GM23338 (cell line): ENCODE measurements around the gene SLC25A47. TPM values are rescaled to one million over a fixed set of nuclear protein-coding genes. Genes with fewer than 3 reads are reported as not detected.

ENCODE experiments used
- ATAC-seq: fragments of 200-7000 bp; cut with Tn5 transposase; 3 replicates; pipeline ENCODE4 v1.9.1; 2020
- DNase-seq: peaks from one replicate; pipeline ENCODE4 v3.0.0-alpha.2; 2015; ENCODE audit warnings: low spot score
- H2AFZ ChIP-seq: fragments of 200-600 bp; sonication (generic); 2 replicates; pipeline ENCODE4 v1.8.0; 2016; ENCODE audit warnings: antibody characterized with exemption, mild to moderate bottlenecking, moderate library complexity
- H3F3A ChIP-seq: fragments of 200-600 bp; sonication (generic); replicated peaks from 2 replicates; pipeline ENCODE4 v1.8.0; 2017; ENCODE audit warnings: antibody characterized with exemption, mixed run types, low read depth
- H3K27ac ChIP-seq: fragments of 200-600 bp; sonication (generic); 2 replicates; pipeline ENCODE4 v1.6.1; 2016; ENCODE audit warnings: low read depth
- H3K27me3 ChIP-seq: fragments of 200-600 bp; sonication (generic); 2 replicates; pipeline ENCODE4 v1.8.0; 2016; ENCODE audit warnings: mild to moderate bottlenecking, mixed run types, moderate library complexity; ENCODE audit not compliant: insufficient read depth
- H3K36me3 ChIP-seq: fragments of 200-600 bp; sonication (generic); 2 replicates; pipeline ENCODE4 v1.8.0; 2016; ENCODE audit warnings: mild to moderate bottlenecking; ENCODE audit not compliant: insufficient read depth
- H3K4me1 ChIP-seq: fragments of 200-600 bp; sonication (generic); 2 replicates; pipeline ENCODE4 v1.8.0; 2016; ENCODE audit warnings: mild to moderate bottlenecking, moderate library complexity; ENCODE audit not compliant: insufficient read depth
- H3K4me2 ChIP-seq: fragments of 200-600 bp; sonication (generic); 2 replicates; pipeline ENCODE4 v1.7.1; 2017; ENCODE audit warnings: mixed run types
- H3K4me3 ChIP-seq: fragments of 200-600 bp; sonication (generic); 2 replicates; pipeline ENCODE4 v1.6.1; 2016; ENCODE audit warnings: mixed run types
- H3K79me2 ChIP-seq: fragments of 200-600 bp; sonication (generic); replicated peaks from 2 replicates; pipeline ENCODE4 v1.8.0; 2017; ENCODE audit warnings: mild to moderate bottlenecking; ENCODE audit not compliant: insufficient read depth
- H3K9me2 ChIP-seq: fragments of 200-600 bp; sonication (generic); 2 replicates; pipeline ENCODE4 v1.8.0; 2017; ENCODE audit not compliant: insufficient read depth
- H4K20me1 ChIP-seq: fragments of 200-600 bp; sonication (generic); replicated peaks from 2 replicates; pipeline ENCODE4 v1.8.0; 2017; ENCODE audit warnings: mild to moderate bottlenecking; ENCODE audit not compliant: insufficient read depth
- H3K27ac Mint-ChIP-seq: 2 replicates; pipeline ENCODE4 v1.8.0; 2020; ENCODE audit warnings: inconsistent platforms, mild to moderate bottlenecking, moderate library complexity, mixed read lengths
- H3K27me3 Mint-ChIP-seq: 3 replicates; pipeline ENCODE4 v1.8.0; 2022; ENCODE audit warnings: low read depth, mild to moderate bottlenecking, moderate library complexity, mixed read lengths, inconsistent platforms; ENCODE audit not compliant: insufficient read depth, poor library complexity
- H3K36me3 Mint-ChIP-seq: 3 replicates; pipeline ENCODE4 v1.8.0; 2021; ENCODE audit warnings: low read depth, mild to moderate bottlenecking, inconsistent platforms, moderate library complexity, mixed read lengths
- H3K4me1 Mint-ChIP-seq: 3 replicates; pipeline ENCODE4 v1.8.0; 2020; ENCODE audit warnings: mild to moderate bottlenecking, inconsistent platforms, mixed read lengths
- H3K4me3 Mint-ChIP-seq: 3 replicates; pipeline ENCODE4 v1.8.0; 2021; ENCODE audit warnings: moderate library complexity, mild to moderate bottlenecking, inconsistent platforms, mixed read lengths
- H3K9me3 Mint-ChIP-seq: 3 replicates; pipeline ENCODE4 v1.8.0; 2020; ENCODE audit warnings: moderate library complexity, mild to moderate bottlenecking, inconsistent platforms, mixed read lengths
- CREB1 ChIP-seq: fragments of 250-450 bp; sonication (Bioruptor Pico); IDR thresholded peaks from 2 replicates; pipeline ENCODE4 v1.5.0; 2020; ENCODE audit warnings: low read depth, mild to moderate bottlenecking, moderate library complexity
- EZH2 ChIP-seq: fragments of 200-600 bp; sonication (generic); IDR thresholded peaks from one replicate; pipeline ENCODE4 v1.8.0; 2017; ENCODE audit warnings: antibody characterized with exemption, mild to moderate bottlenecking, low read depth; ENCODE audit not compliant: unreplicated experiment
- NANOG ChIP-seq: IDR thresholded peaks from 2 replicates; pipeline ENCODE4 v1.6.1; 2016; ENCODE audit warnings: antibody characterized with exemption, borderline replicate concordance
- POLR2AphosphoS5 ChIP-seq: IDR thresholded peaks from 2 replicates; pipeline ENCODE4 v1.6.1; 2016; ENCODE audit warnings: antibody characterized with exemption, low read depth
- STAT1 ChIP-seq: IDR thresholded peaks from one replicate; pipeline ENCODE4 v1.6.1; 2016; ENCODE audit warnings: antibody characterized with exemption; ENCODE audit not compliant: unreplicated experiment
- microRNA counts: library from miRNA; unstranded; fragments of <30 nt; microRNA quantifications from one replicate; lab custom pipeline; 2017
- microRNA-seq: library from miRNA; unstranded; fragments of <30 nt; microRNA quantifications from one replicate; pipeline ENCODE4, GENCODE V29; 2017
- polyA plus RNA-seq: library from polyadenylated mRNA; unstranded; fragments of >200 nt; fragmentation: Nextera tagmentation; extraction: Ambion mirVana; gene quantifications from 2 replicates; pipeline ENCODE4 v1.2.1, GENCODE V29; 2016
- small RNA-seq: library from RNA; depleted of rRNA; stranded (forward); fragments of <200 nt; gene quantifications from one replicate; pipeline ENCODE3, GENCODE V24; 2014; ENCODE audit warnings: low replicate concordance
- total RNA-seq: library from RNA; depleted of rRNA; stranded (reverse); fragments of >200 nt; shearing (Covaris generic); gene quantifications from 2 replicates; pipeline ENCODE4 v1.2.3, GENCODE V29; 2014; rRNA removed
- TF ChIP-seq, protein P1 (sequence below): IDR thresholded peaks from 2 replicates; pipeline ENCODE4 v1.6.1; 2016; ENCODE audit warnings: antibody characterized with exemption
- TF ChIP-seq, protein P2 (sequence below), 2 experiments: fragments of 200-600 bp in 1 of 2; sonication (generic) in 1 of 2; conservative IDR thresholded peaks; 2 replicates each; pipeline versions ENCODE4 v1.5.1 to v1.6.1; 2016 to 2017; ENCODE audit warnings: antibody characterized with exemption in 2 of 2, low read depth in 2 of 2, mild to moderate bottlenecking in 2 of 2, moderate library complexity in 1 of 2

The SLC25A47 gene
- total and polyA plus RNA-seq, 2 experiments from 2014 or later: not detected

DNA sequence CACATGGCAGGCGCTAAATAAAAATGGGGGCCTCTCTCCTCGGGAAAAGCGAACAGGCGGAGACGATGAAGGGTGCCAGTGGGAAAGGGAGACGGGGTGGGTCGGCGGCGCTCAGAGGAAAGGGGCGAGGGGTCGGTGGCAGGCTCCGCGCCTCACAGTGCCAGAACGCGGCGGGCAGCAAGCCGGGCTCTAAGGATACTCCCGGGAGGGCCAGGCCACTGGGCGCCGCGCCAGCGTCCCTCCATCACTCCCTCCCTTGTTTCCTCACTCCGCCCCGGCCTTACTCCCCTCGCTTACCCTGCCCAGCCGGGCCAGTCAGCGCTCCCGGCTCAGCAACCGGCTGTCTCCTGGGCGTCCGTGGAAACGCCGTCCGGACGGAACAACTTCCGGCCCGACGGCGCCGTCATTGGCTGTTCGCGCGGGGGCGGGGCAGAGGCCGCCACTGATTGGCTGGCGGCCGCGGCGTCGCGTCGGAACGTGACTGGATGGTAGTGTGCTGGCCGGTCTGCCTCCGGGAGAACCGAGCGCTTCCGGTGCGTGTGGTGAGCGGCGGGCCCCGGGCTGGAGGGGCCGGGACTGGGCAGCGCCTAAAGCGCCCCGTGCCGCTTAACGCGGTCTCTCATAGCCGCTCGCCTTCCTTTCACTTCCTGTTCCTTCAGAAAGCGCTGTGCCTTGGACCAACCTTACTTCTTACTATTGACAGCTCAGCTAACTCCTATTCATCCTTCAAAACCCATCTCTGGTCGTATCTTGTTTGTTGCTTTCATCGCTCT lies 53.0 kb downstream of the SLC25A47 start, which contains the start of gene WDR25:
WDR25 (plus strand) TSS at position 523 of the 773 bp plus-strand sequence.
- peaks cover 49% of the 10 kb centered on the region for H3K4me1 Mint-ChIP-seq
- TF ChIP-seq, protein P1, sequence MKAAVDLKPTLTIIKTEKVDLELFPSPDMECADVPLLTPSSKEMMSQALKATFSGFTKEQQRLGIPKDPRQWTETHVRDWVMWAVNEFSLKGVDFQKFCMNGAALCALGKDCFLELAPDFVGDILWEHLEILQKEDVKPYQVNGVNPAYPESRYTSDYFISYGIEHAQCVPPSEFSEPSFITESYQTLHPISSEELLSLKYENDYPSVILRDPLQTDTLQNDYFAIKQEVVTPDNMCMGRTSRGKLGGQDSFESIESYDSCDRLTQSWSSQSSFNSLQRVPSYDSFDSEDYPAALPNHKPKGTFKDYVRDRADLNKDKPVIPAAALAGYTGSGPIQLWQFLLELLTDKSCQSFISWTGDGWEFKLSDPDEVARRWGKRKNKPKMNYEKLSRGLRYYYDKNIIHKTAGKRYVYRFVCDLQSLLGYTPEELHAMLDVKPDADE: peak; percentile 63; the same call in 1 of the 2 replicates
- no peak for TF ChIP-seq NANOG
- peak; percentile 79 for TF ChIP-seq POLR2AphosphoS5
- TF ChIP-seq EZH2: no peak
- peak; percentile 92 for TF ChIP-seq CREB1
- Histone ChIP-seq H3K4me3 (peak within 1 kb of the TSS; percentile 93), H3K4me2 (peak within 1 kb of the TSS; percentile 93), H3K79me2 (peaks cover 42% of the 10 kb centered on the region), H3K4me1 (peaks cover 38% of the 10 kb centered on the region), H3K36me3 (peaks cover 7% of the 10 kb centered on the region; the same call in 1 of the 2 replicates), H3K27ac (peak within 1 kb of the TSS; percentile 100), H2AFZ (peak within 1 kb of the TSS; percentile 92; the same call in 1 of the 2 replicates), H3K27me3 (no peaks in the 10 kb centered on the region), H3K9me2 (no peaks in the 10 kb centered on the region), H4K20me1 (no peaks in the 10 kb centered on the region), H3F3A (peaks cover 11% of the 10 kb centered on the region)
- peaks cover 35% of the 10 kb centered on the region for H3K36me3 Mint-ChIP-seq
- H3K27me3 Mint-ChIP-seq: peaks cover 5% of the 10 kb centered on the region
- peak; percentile 96 for DNase-seq
- peak within 1 kb of the TSS; percentile 99 for H3K27ac Mint-ChIP-seq
- peak within 1 kb of the TSS; percentile 87 for H3K4me3 Mint-ChIP-seq
- H3K9me3 Mint-ChIP-seq: no peaks in the 10 kb centered on the region
- ATAC-seq: peak; percentile 90

DNA sequence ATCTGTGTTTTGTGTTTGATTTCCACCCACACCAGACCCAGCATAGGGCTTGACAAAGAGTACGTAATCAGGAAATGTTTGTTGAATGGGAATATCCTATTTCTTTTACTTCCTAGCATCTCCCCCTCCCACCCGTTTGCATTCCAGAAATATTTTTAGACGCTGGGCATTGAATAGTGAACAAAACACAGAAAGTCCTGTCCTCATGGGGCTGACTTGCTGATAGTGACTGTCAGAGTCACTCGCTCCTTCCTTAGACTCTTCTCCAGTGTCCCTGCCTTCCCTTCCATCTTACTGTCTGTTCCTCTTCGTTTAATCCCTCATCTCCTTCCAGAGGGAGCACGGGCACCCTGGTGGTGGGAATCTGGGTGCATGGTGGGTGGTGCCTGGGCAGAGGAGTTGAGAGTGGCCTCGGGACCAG lies 53.6 kb downstream of the SLC25A47 start:
- H3K36me3 Mint-ChIP-seq: peaks cover 32% of the 10 kb centered on the region
- TF ChIP-seq, protein P2, sequence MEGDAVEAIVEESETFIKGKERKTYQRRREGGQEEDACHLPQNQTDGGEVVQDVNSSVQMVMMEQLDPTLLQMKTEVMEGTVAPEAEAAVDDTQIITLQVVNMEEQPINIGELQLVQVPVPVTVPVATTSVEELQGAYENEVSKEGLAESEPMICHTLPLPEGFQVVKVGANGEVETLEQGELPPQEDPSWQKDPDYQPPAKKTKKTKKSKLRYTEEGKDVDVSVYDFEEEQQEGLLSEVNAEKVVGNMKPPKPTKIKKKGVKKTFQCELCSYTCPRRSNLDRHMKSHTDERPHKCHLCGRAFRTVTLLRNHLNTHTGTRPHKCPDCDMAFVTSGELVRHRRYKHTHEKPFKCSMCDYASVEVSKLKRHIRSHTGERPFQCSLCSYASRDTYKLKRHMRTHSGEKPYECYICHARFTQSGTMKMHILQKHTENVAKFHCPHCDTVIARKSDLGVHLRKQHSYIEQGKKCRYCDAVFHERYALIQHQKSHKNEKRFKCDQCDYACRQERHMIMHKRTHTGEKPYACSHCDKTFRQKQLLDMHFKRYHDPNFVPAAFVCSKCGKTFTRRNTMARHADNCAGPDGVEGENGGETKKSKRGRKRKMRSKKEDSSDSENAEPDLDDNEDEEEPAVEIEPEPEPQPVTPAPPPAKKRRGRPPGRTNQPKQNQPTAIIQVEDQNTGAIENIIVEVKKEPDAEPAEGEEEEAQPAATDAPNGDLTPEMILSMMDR (conservative IDR thresholded peaks at IDR 0.05; ENCODE audit: low read depth in 2 of 2): peak in 1 of 2 experiments; percentile 30; a peak in 1 of 4 replicates
- TF ChIP-seq STAT1: no peak
- Histone ChIP-seq H3K79me2 (peaks cover 38% of the 10 kb centered on the region), H3F3A (peaks cover 11% of the 10 kb centered on the region), H3K9me2 (no peaks in the 10 kb centered on the region), H3K27ac (peak overlapping the region; percentile 98), H3K4me1 (peaks cover 41% of the 10 kb centered on the region), H3K27me3 (no peaks in the 10 kb centered on the region), H3K4me2 (peak overlapping the region; percentile 92), H4K20me1 (no peaks in the 10 kb centered on the region), H2AFZ (peak overlapping the region; percentile 92; the same call in 1 of the 2 replicates), H3K4me3 (peak overlapping the region; percentile 93), H3K36me3 (peaks cover 7% of the 10 kb centered on the region; the same call in 1 of the 2 replicates)
- peak overlapping the region; percentile 87 for H3K4me3 Mint-ChIP-seq
- H3K9me3 Mint-ChIP-seq: no peaks in the 10 kb centered on the region
- H3K27me3 Mint-ChIP-seq: peaks cover 5% of the 10 kb centered on the region
- peaks cover 52% of the 10 kb centered on the region for H3K4me1 Mint-ChIP-seq
- peak overlapping the region; percentile 88 for H3K27ac Mint-ChIP-seq
- peak; percentile 51 for DNase-seq
- peak; percentile 8 for ATAC-seq

MicroRNA genes within 50 kb of the gene (microRNA counts, 767-probe panel; counts per million panel counts)
- not detected for microRNA hsa-miR-345-5p (lab: Ali Mortazavi, UCI)

Small RNA genes lying within 50 kb of the gene (microRNA-seq; reads per million reads assigned to microRNA genes)
- gene MIR345 (58.9 reads per million, percentile 59 among the genes with 10 or more reads in this experiment), gene MIR6764 (not detected)

Small RNA genes lying within 50 kb of the gene (small RNA-seq; reads per million reads assigned to genes)
- gene AL157871.3 (not detected), gene MIR345 (6.4 reads per million, percentile 94 among the genes with 10 or more reads in this experiment), gene RN7SL523P (not detected)

Other genes with a start within 250 kb of the SLC25A47 start
- 0.35 and 0.63 TPM in 2 replicates for gene DEGS2, start 163.7 kb upstream of the SLC25A47 start, total RNA-seq
- gene DEGS2, start 163.7 kb upstream of the SLC25A47 start, polyA plus RNA-seq: 1.0 and 2.2 TPM in 2 replicates
- gene YY1, start 84.2 kb upstream of the SLC25A47 start, total RNA-seq: 79.5 and 88.2 TPM in 2 replicates
- 126 and 128 TPM in 2 replicates for gene YY1, start 84.2 kb upstream of the SLC25A47 start, polyA plus RNA-seq
- gene SLC25A29, start 16.9 kb upstream of the SLC25A47 start, total RNA-seq: 206 TPM in 2 replicates
- gene SLC25A29, start 16.9 kb upstream of the SLC25A47 start, polyA plus RNA-seq: 65.6 and 67.3 TPM in 2 replicates
- gene WDR25, start 53.1 kb downstream of the SLC25A47 start, total RNA-seq: 13.1 and 15.9 TPM in 2 replicates
- 7.8 and 8.5 TPM in 2 replicates for gene WDR25, start 53.1 kb downstream of the SLC25A47 start, polyA plus RNA-seq